WTC11 (cell line): ENCODE results near the gene RPS5.

Experiments
- CTCF ChIP-seq: fragments of 200-600 bp; IDR thresholded peaks from 2 replicates; pipeline ENCODE4 v1.8.0; 2022; ENCODE audit warnings: antibody characterized with exemption
- E2F5 ChIP-seq: sonication (generic); formaldehyde crosslinking; IDR thresholded peaks from 2 replicates; pipeline ENCODE4 v1.8.1; 2022; ENCODE audit warnings: mild to moderate bottlenecking, moderate library complexity, missing genetic modification reagents
- ELF4 ChIP-seq: sonication (generic); formaldehyde crosslinking; IDR thresholded peaks from 2 replicates; pipeline ENCODE4 v1.8.1; 2022; ENCODE audit warnings: low read depth, mild to moderate bottlenecking, moderate library complexity, missing genetic modification reagents
- FOXP1 ChIP-seq: sonication (generic); formaldehyde crosslinking; IDR thresholded peaks from 2 replicates; pipeline ENCODE4 v1.8.0; 2022; ENCODE audit warnings: missing genetic modification reagents, mild to moderate bottlenecking, moderate library complexity, borderline replicate concordance
- MAX ChIP-seq: sonication (generic); formaldehyde crosslinking; IDR thresholded peaks from 2 replicates; pipeline ENCODE4 v1.8.0; 2022; ENCODE audit warnings: mild to moderate bottlenecking, missing genetic modification reagents
- NR1H2 ChIP-seq: sonication (generic); formaldehyde crosslinking; IDR thresholded peaks from 2 replicates; pipeline ENCODE4 v1.9.0; 2021; ENCODE audit warnings: mild to moderate bottlenecking, moderate library complexity, missing genetic modification reagents
- ZNF396 ChIP-seq: fragments of 250-450 bp; sonication (Bioruptor Pico); IDR thresholded peaks from 2 replicates; pipeline ENCODE4 v1.8.0; 2021; ENCODE audit warnings: mild to moderate bottlenecking, moderate library complexity, borderline replicate concordance

DNA sequence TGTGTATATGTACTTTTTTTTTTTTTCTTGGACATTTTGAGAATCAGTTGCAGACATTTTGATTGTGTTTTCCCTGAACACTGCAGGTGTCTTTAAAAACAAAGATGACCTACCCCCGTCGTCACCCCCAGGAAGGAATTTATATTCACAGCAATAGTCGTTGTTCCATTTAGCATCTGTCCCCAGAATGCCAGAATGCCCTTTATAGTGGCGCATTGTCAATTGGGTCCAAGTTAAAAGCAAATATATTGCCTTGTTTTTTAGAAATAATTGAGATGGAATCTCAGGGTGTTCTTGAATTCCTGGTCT lies 6.6 kb downstream of the RPS5 start:
- TF ChIP-seq E2F5 (CRISPR knock-in tag) (no peak), MAX (CRISPR knock-in tag) (no peak), CTCF (no peak), NR1H2 (no peak), ELF4 (CRISPR knock-in tag) (no peak), FOXP1 (CRISPR knock-in tag) (no peak), ZNF396 (CRISPR knock-in tag) (no peak)
